ENCODE measurements around the gene KPNA6. TPM values are rescaled to one million over a fixed set of nuclear protein-coding genes. Genes with fewer than 3 reads are reported as not detected.
A peak's percentile ranks its signal among the peaks of the same experiment; 100 is the strongest.
"Not testable (repeated sequence)": the region's sequence is repeated elsewhere in the genome, so short reads cannot be mapped to it uniquely, and the experiment has no call there.

Gene KPNA6
- total RNA-seq, 2 experiments from 2014 or later, result 65.7 to 67.2 TPM

DNA sequence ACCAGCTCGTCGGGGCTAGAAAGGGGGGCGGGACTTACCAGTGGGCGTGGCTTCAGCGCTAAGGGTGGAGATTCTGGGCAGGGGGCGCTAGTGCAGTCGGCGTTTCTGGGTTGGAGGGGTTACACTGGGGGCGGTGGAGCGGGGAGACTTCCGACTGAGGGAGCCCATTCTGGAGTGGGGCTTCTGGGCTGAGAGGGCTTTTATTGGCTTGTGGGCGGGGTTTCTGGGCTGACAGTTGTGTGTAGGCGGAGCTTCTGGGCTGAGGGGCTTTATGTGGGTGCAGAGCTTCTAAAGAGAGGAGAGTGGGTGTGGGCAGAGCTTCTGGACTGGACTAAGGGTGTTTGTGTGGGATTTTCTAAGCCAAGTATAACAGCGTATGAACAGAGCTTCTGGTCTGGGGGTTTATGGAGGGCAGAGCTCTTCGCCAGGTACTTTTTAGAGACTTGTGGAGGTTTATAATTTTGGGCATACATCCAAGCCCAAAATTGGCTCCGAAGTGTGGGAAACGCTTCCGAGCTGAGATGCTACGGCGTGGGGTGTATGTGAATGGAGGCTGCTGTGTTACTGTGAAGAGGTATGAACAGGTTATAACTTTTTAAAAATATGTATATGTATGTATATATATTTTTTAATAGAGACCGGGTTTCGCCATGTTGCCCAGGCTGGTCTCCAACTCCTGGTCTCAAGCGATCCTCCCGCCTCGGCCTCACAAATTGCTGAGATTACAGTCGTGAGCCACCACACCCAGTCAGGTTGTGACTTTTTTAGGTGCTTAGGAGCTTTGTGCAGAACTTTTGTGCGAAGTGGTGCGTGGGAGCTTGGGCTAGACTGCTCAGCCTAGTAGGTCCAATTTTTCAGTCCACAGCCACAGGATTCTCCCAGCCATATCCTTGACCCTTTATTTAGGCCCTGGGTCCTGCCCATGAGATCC lies 34.3 kb upstream of the KPNA6 start:
- DNase-seq (no peak), ATAC-seq (no peak)
- peak overlapping the region; percentile 76 for H3K4me3 Mint-ChIP-seq
- H3K4me1 Mint-ChIP-seq (ENCODE audit: low read depth), result peaks cover 38% of the 10 kb centered on the region
- no peaks in the 10 kb centered on the region for H3K27me3 Mint-ChIP-seq (ENCODE audit: low read depth)
- H3K27ac Mint-ChIP-seq, result peak overlapping the region; percentile 87
- ChIA-PET CTCF (interaction anchor here (0.8 to 2.6 kb wide), 14 partner anchors 8 to 340 kb away, joined by 3 to 21 read pairs (median 4); partner anchors contain the start of genes KPNA6 and TXLNA), POLR2A (interaction anchor here (0.6 to 4.5 kb wide), 13 partner anchors 8 to 1180 kb away, joined by 3 to 28 read pairs (median 4); partner anchors contain the start of genes BSDC1 and KPNA6)
- H3K36me3 Mint-ChIP-seq (ENCODE audit: low read depth), result peaks cover 15% of the 10 kb centered on the region
- H3K9me3 Mint-ChIP-seq (ENCODE audit: insufficient read depth), result no peaks in the 10 kb centered on the region

- no peak for DNase-seq
- ChIA-PET POLR2A (no interaction called here), CTCF (interaction anchor here (2.5 kb wide), 1 partner anchor 34 kb away, joined by 21 read pairs; the partner anchor contains the start of gene KPNA6)
- H3K9me3 Mint-ChIP-seq (ENCODE audit: insufficient read depth), result no peaks in the 10 kb centered on the region
- no peaks in the 10 kb centered on the region for H3K27me3 Mint-ChIP-seq (ENCODE audit: low read depth)
- H3K36me3 Mint-ChIP-seq (ENCODE audit: low read depth), result peaks cover 18% of the 10 kb centered on the region
- ATAC-seq, result no peak
- no peak overlapping the region for H3K4me3 Mint-ChIP-seq
- H3K4me1 Mint-ChIP-seq (ENCODE audit: low read depth), result peaks cover 38% of the 10 kb centered on the region
- H3K27ac Mint-ChIP-seq, result peak overlapping the region; percentile 3
Observed at GRCh38 chr1:32074841-32075240, 33.0 kb upstream of the KPNA6 start.

DNA sequence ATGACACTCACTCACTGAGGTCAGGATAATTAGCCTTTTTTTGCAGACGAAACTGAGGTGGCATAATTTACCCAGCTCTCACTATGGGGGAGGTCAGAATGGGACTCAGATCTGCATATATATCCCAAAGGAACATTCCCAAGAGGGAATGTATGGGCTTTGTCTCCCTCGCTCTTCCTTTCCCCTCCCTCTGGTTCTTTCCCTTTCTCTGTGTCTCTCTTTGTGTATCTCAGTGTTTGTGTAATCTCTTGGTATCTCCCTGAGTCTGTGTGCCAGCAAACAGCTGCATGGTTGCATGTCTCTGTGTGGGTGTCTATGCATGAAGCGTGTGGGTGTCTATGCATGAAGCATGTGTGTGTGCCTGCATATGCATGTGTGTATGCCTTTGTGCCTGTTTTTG lies 30.4 kb upstream of the KPNA6 start:
- no peaks in the 10 kb centered on the region for H3K27me3 Mint-ChIP-seq (ENCODE audit: low read depth)
- H3K27ac Mint-ChIP-seq, result no peak overlapping the region
- peaks cover 33% of the 10 kb centered on the region for H3K4me1 Mint-ChIP-seq (ENCODE audit: low read depth)
- DNase-seq (no peak), ATAC-seq (no peak)
- H3K4me3 Mint-ChIP-seq, result no peak overlapping the region
- no peaks in the 10 kb centered on the region for H3K9me3 Mint-ChIP-seq (ENCODE audit: insufficient read depth)
- peaks cover 30% of the 10 kb centered on the region for H3K36me3 Mint-ChIP-seq (ENCODE audit: low read depth)
- ChIA-PET POLR2A (no interaction called here), CTCF (no interaction called here)

DNA sequence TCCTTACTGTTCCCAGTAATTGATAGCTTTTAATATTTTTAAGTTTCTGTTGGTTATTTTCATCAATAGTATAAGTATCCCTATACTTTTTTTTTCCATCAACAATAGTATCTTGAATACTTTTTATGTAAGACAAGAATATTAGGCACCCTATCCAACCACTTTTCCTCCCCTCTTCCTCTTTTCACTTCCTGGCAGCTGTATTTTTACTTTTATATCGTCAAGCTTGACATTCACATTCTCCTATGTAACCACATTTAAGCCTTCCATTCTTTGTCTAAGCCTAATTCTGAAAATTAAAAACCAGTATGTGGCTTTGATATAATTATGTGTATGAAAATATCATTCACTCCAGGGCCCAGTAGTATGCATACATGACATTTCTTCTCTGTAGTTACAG lies 25.8 kb upstream of the KPNA6 start:
- Mint-ChIP-seq H3K4me1 (ENCODE audit: low read depth) (peaks cover 7% of the 10 kb centered on the region), H3K9me3 (ENCODE audit: insufficient read depth) (no peaks in the 10 kb centered on the region), H3K27me3 (ENCODE audit: low read depth) (no peaks in the 10 kb centered on the region), H3K27ac (no peak overlapping the region), H3K4me3 (no peak overlapping the region), H3K36me3 (ENCODE audit: low read depth) (peaks cover 47% of the 10 kb centered on the region)
- no peak for ATAC-seq
- POLR2A ChIA-PET, result interaction anchor here (0.6 to 1.4 kb wide), 3 partner anchors 9 to 26 kb away, joined by 4 to 5 read pairs (median 4); partner anchors contain the start of genes KPNA6 and TMEM39B
- CTCF ChIA-PET, result interaction anchor here (1.0 to 1.2 kb wide), 2 partner anchors 9 to 26 kb away, joined by 6 to 7 read pairs; partner anchors contain the start of genes KPNA6 and TMEM39B
- no peak for DNase-seq

GRCh38 chr1:32086381-32086780 lies 21.5 kb upstream of the KPNA6 start:
- DNase-seq; H3K4me3 Mint-ChIP-seq; H3K27me3 Mint-ChIP-seq (ENCODE audit: low read depth); H3K27ac Mint-ChIP-seq; H3K9me3 Mint-ChIP-seq (ENCODE audit: insufficient read depth); CTCF ChIA-PET; POLR2A ChIA-PET; ATAC-seq; H3K4me1 Mint-ChIP-seq (ENCODE audit: low read depth): not testable (repeated sequence)
- H3K36me3 Mint-ChIP-seq (ENCODE audit: low read depth), result peaks cover 40% of the 10 kb centered on the region

DNA sequence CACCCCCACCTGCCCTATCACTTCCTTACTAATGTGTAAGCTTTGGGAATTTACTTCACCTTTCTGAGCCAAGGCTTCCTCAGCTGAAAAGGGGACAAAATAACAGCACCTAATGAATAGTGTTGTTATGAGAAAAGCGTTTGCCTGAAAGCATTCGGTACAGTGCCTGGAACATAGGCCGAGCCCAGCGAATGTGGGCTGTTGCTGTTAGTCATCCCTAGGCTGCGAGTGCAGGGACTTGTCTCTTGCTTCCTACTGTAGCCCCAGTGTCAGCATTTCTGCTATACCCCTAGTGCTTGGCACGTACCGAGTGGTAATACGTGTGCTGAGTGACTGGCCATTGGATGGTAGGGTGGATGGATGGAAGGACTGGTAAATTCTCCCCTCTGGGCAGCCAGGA lies 16.7 kb upstream of the KPNA6 start:
- H3K4me3 Mint-ChIP-seq, result no peak overlapping the region
- no peak overlapping the region for H3K27ac Mint-ChIP-seq
- DNase-seq (no peak), ATAC-seq (no peak)
- CTCF ChIA-PET, result no interaction called here
- H3K27me3 Mint-ChIP-seq (ENCODE audit: low read depth), result no peaks in the 10 kb centered on the region
- H3K4me1 Mint-ChIP-seq (ENCODE audit: low read depth), result no peaks in the 10 kb centered on the region
- H3K9me3 Mint-ChIP-seq (ENCODE audit: insufficient read depth), result no peaks in the 10 kb centered on the region
- H3K36me3 Mint-ChIP-seq (ENCODE audit: low read depth), result peaks cover 36% of the 10 kb centered on the region
- POLR2A ChIA-PET, result interaction anchor here (0.6 kb wide), 1 partner anchor 168 kb away, joined by 3 read pairs; no protein-coding TSS in a partner anchor

DNA sequence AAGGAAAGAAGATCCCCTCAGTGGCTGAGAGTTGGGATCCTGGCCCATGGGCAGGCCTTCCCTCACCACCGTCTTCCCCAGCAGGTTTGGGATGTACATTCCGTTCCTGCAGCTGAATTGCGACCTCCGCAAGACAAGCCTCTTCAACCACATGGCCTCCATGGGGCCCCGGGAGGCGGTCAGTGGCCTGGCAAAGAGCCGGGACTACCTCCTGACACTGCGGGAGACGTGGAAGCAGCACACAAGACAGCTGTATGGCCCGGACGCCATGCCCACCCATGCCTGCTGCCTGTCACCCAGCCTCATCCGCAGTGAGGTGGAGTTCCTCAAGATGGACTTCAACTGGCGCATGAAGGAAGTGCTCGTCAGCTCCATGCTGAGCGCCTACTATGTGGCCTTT lies 16.3 kb upstream of the KPNA6 start:
- ChIA-PET POLR2A (interaction anchor here (0.5 to 0.6 kb wide), 2 partner anchors 114 to 169 kb away, joined by 3 read pairs; no protein-coding TSS in a partner anchor), CTCF (no interaction called here)
- H3K4me3 Mint-ChIP-seq, result no peak overlapping the region
- no peaks in the 10 kb centered on the region for H3K4me1 Mint-ChIP-seq (ENCODE audit: low read depth)
- no peaks in the 10 kb centered on the region for H3K27me3 Mint-ChIP-seq (ENCODE audit: low read depth)
- H3K36me3 Mint-ChIP-seq (ENCODE audit: low read depth), result peaks cover 34% of the 10 kb centered on the region
- ATAC-seq, result no peak
- DNase-seq, result no peak
- no peak overlapping the region for H3K27ac Mint-ChIP-seq
- H3K9me3 Mint-ChIP-seq (ENCODE audit: insufficient read depth), result no peaks in the 10 kb centered on the region

GRCh38 chr1:32094746-32095521 lies 12.9 kb upstream of the KPNA6 start:
- CTCF ChIA-PET, result no interaction called here
- POLR2A ChIA-PET, result no interaction called here
- peaks cover 39% of the 10 kb centered on the region for H3K36me3 Mint-ChIP-seq (ENCODE audit: low read depth)
- H3K4me3 Mint-ChIP-seq, result no peak overlapping the region
- no peak overlapping the region for H3K27ac Mint-ChIP-seq
- no peaks in the 10 kb centered on the region for H3K4me1 Mint-ChIP-seq (ENCODE audit: low read depth)
- no peaks in the 10 kb centered on the region for H3K9me3 Mint-ChIP-seq (ENCODE audit: insufficient read depth)
- DNase-seq, result no peak
- ATAC-seq, result no peak
- no peaks in the 10 kb centered on the region for H3K27me3 Mint-ChIP-seq (ENCODE audit: low read depth)

GRCh38 chr1:32099426-32099825 lies 8.4 kb upstream of the KPNA6 start:
- Mint-ChIP-seq H3K36me3 (ENCODE audit: low read depth) (peaks cover 37% of the 10 kb centered on the region), H3K4me3 (no peak overlapping the region), H3K9me3 (ENCODE audit: insufficient read depth) (no peaks in the 10 kb centered on the region), H3K4me1 (ENCODE audit: low read depth) (peaks cover 2% of the 10 kb centered on the region), H3K27ac (no peak overlapping the region), H3K27me3 (ENCODE audit: low read depth) (no peaks in the 10 kb centered on the region)
- POLR2A ChIA-PET, result no interaction called here
- no peak for ATAC-seq
- CTCF ChIA-PET, result interaction anchor here (0.7 kb wide), 1 partner anchor 9 kb away, joined by 5 read pairs; the partner anchor contains the start of gene KPNA6
- DNase-seq, result no peak

GRCh38 chr1:32100359-32100758 lies 7.5 kb upstream of the KPNA6 start:
- no peak for DNase-seq
- H3K9me3 Mint-ChIP-seq (ENCODE audit: insufficient read depth), result no peaks in the 10 kb centered on the region
- H3K27ac Mint-ChIP-seq, result no peak overlapping the region
- POLR2A ChIA-PET, result no interaction called here
- no peaks in the 10 kb centered on the region for H3K27me3 Mint-ChIP-seq (ENCODE audit: low read depth)
- no peak overlapping the region for H3K4me3 Mint-ChIP-seq
- no peak for ATAC-seq
- peaks cover 2% of the 10 kb centered on the region for H3K4me1 Mint-ChIP-seq (ENCODE audit: low read depth)
- CTCF ChIA-PET, result no interaction called here
- H3K36me3 Mint-ChIP-seq (ENCODE audit: low read depth), result peaks cover 31% of the 10 kb centered on the region

DNA sequence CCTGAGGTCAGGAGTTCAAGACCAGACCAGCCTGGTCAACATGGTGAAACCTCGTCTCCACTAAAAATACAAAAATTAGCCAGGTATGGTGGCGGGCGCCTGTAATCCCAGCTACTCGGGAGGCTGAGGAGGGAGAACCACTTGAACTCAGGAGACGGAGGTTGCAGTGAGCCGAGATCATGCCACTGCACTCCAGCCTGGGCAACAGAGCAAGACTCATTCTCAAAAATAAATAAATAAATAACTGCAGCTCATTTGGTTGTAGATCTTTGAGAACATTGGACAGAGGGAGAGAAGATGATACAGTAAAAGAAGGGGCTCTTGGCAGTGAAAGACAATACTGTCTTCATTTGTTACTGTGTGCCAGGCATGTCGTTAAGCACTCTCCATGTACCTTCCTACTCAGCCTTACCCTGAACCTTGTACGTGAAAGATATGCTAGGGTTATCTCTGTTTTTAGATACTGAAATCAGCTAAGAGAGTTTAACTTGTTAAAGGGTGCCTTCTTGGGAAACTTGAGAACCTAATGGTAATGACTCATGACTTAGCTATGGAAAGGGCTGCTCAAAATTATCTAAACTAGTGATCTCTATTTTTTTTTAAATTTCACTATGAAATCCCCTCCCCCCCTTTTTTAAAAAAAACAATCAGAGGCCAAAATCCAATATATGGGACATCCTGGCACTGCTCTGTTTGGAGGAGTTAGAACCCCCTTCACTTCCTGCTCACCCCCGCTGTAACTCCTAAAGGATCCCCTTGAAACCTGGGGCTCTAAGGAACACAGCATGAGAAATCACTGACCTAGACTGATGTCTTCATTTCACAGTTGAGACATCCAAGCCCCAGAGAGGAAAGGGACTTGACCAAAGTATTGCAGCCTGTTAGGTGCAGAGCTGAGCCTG lies 6.8 kb upstream of the KPNA6 start:
- H3K27me3 Mint-ChIP-seq (ENCODE audit: low read depth), result no peaks in the 10 kb centered on the region
- no peak overlapping the region for H3K27ac Mint-ChIP-seq
- ATAC-seq, result no peak
- H3K4me1 Mint-ChIP-seq (ENCODE audit: low read depth), result peaks cover 2% of the 10 kb centered on the region
- POLR2A ChIA-PET, result interaction anchor here (0.6 to 1.0 kb wide), 2 partner anchors 12 to 19 kb away, joined by 4 read pairs; no protein-coding TSS in a partner anchor
- CTCF ChIA-PET, result interaction anchor here (1.2 kb wide), 1 partner anchor 11 kb away, joined by 4 read pairs; no protein-coding TSS in a partner anchor
- no peak for DNase-seq
- H3K9me3 Mint-ChIP-seq (ENCODE audit: insufficient read depth), result no peaks in the 10 kb centered on the region
- H3K36me3 Mint-ChIP-seq (ENCODE audit: low read depth), result peaks cover 28% of the 10 kb centered on the region
- no peak overlapping the region for H3K4me3 Mint-ChIP-seq
